NCI-H345 treated with DMSO at 0.1 percent for 48 hours (cell line): ENCODE results near the gene HSPA4.
A peak's percentile ranks its signal among the peaks of the same experiment; 100 is the strongest.

Experiments
- DNase-seq: peaks from one replicate; lab custom pipeline; 2025; ENCODE audit not compliant: unreplicated experiment; lab: John Stamatoyannopoulos, UW

HSPA4 gene

GRCh38 chr5:133088064-133088463 lies 36.3 kb downstream of the HSPA4 start:
- no peak for DNase-seq

DNA sequence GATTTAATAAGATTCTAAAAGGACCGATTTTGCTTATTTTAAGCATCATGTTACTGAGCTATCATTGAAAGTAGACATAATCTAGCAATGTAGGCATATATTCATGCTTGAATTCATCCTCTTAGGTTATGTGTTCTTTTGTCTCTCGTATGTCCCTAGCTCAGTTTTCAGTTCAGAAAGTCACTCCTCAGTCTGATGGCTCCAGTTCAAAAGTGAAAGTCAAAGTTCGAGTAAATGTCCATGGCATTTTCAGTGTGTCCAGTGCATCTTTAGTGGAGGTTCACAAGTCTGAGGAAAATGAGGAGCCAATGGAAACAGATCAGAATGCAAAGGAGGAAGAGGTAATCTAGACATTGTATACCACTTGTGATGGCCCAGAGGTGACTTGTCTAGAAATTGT lies 39.2 kb downstream of the HSPA4 start:
- no peak for DNase-seq

DNA sequence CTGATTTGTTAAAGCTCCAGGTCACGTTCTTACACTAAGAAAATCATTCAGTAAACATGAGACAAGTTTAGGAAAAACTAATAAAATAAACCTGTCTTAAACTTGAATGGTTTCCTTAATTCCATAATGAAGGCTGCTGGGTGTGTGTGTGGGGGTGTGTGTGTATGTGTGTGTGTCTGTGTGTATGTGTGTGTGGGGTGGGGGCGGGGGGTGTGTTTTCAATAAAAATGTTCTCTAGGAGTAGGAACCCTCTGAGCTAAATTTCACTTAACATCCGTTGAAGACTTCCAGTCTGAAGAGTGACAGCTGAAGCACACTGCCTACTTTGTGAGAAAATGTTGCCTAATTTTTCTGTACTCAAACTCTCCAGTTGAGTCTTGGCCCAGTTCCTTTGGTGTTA lies 54.5 kb downstream of the HSPA4 start:
- DNase-seq, result no peak

DNA sequence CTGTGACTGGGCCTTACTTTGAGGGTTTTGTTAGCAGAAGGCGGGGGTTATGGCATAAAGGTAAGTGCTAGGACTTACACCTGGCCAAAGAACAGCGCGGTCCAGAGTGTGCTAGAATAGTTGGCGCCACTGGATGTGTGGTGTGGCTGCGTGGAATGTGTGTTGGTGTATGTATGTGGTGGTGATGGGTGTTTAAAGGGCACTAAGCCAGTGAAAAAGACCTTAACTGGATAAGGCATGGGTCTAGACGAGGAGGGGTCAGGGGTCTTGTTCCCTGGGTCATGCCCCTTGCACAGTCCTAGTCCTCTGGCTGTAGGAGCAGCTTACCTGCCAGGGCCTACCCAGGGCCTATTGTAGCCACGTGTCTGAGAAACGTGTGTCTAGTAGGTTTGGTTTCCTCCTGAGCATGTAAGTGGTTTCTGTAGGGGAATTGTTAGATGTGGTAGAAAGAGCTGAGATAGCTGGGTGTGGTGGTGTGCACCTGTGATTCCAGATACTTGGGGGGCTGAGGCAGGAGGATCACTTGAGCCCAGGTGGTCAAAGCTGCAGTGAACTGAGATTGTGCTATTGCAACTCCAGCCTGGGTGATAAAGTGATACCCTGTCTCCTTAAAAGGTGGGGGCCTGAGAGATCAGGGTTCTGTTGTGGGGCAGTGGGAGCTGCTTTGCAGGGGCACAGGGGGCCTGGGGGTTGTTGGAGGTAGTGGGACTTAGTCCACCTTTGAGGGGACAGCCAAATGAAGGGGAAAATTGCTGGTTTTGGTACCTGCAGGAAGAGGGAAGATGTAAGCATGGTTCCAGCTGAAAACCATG lies 55.2 kb downstream of the HSPA4 start:
- DNase-seq, result no peak

DNA sequence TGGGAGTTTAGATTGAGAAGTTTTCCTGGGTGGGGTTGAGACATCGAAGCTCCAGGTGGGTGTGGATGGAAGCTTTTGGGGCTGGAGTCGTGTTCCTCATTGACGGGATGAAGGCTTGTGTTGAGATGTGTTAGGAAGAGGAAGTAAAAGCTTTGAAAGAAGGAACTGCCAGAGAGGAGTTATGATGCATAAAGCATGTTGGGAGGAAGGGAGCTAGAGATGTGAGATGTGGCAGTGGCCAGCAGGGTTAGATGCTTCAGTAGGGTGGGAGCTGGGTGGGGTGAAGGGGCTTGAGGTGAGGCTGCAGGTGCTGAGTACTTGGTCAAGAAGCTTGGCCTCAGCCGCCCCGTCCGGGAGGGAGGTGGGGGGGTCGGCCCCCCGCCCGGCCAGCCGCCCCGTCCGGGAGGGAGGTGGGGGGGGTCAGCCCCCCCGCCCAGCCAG lies 56.7 kb downstream of the HSPA4 start:
- no peak for DNase-seq

- DNase-seq, result no peak
These were observed 58.1 kb downstream of the HSPA4 start for GRCh38 chr5:133109655-133110483.

- DNase-seq, result no peak
These were observed 58.9 kb downstream of the HSPA4 start for GRCh38 chr5:133110709-133111108.

GRCh38 chr5:133111299-133111698 lies 59.5 kb downstream of the HSPA4 start:
- DNase-seq, result peak; percentile 58

DNA sequence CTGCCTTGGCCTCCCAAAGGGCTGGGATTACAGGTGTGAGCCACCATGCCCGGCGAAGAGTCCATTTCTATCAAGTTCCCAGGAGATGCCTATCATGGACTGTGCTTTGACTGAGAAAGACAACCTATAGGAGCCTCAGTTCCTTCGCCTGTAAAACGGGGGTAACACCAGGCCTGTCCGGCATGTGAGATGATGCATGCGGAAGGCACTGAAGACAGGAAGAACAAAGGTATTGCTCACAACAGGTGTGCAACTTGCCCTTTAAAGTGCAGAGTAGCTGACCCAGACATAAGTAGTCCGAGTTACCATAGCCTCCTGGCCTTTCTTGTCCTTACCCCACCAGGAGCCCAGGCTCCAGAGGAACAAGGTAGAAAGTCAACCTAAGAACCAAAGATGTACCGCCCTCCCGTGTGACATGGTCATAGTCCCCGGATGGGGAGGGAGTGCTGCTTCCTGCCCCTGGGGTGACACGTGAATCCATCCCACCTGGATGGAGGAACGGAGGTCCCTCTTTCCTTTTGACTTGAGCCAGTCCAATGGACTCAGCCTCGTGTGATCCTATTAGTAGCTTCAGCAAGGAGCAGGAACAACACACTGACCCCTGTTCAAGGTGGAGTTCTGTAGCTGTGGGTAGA lies 60.3 kb downstream of the HSPA4 start:
- no peak for DNase-seq

- no peak for DNase-seq
These were observed 61.7 kb downstream of the HSPA4 start for GRCh38 chr5:133113331-133114061.

GRCh38 chr5:133114166-133114932 lies 62.5 kb downstream of the HSPA4 start:
- no peak for DNase-seq

DNA sequence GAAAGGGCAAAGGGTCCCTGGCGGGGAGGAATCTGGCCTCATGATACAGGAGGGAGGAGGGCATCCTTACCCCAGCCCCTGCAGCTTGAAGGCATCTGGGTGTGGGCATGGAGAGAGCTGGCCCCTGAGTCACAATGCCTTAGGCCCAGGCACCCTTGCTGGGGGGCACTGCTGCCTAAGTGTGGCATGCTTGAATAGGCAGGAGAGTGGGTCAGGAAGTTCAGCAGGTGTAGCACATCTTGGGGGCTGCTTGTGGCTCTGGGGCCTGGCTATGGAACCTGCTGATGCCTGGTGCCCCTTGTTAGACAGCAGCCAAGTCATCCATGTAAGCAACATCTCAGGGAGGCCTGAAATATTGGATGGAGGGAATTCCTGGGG lies 63.1 kb downstream of the HSPA4 start:
- no peak for DNase-seq

- no peak for DNase-seq
These were observed 64.8 kb downstream of the HSPA4 start for GRCh38 chr5:133116601-133117000.

DNA sequence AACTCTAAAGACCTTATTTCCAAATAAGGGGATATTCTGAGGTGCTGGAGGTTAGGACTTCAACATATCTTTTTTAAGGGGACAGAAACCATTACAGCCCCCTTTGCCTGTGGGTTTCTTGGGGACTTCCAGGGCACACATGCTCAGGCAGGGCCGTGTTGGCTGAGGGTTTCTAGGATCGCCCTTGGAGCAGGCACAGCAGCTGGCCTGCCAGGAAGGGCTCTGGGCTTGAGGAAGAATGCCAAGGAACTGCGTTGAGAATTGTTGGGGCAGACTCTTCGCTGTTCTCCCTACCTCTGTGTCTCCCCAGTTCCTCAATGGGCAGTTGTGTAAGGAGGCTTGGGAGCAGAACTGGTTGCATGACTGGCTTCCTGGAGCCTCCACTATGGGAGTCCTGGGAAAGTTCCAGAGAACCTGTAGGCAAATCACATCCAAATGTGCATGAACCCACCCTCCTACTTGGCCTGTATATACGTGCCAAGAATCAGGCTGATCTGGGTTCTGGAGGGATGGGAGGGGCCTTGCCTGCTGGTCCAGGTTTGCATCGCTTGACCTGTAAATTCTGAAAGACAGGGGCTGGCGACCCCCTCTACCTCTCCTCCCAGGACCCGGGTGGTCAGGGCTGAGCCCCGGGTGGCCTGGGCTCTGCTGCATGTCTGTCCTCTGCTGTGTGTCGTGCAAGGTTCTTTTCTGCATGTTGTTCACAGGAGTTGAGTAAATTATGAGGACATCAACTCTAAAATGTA lies 65.5 kb downstream of the HSPA4 start:
- no peak for DNase-seq

GRCh38 chr5:133117912-133118445 lies 66.2 kb downstream of the HSPA4 start:
- no peak for DNase-seq

GRCh38 chr5:133118741-133119140 lies 66.9 kb downstream of the HSPA4 start:
- no peak for DNase-seq

DNA sequence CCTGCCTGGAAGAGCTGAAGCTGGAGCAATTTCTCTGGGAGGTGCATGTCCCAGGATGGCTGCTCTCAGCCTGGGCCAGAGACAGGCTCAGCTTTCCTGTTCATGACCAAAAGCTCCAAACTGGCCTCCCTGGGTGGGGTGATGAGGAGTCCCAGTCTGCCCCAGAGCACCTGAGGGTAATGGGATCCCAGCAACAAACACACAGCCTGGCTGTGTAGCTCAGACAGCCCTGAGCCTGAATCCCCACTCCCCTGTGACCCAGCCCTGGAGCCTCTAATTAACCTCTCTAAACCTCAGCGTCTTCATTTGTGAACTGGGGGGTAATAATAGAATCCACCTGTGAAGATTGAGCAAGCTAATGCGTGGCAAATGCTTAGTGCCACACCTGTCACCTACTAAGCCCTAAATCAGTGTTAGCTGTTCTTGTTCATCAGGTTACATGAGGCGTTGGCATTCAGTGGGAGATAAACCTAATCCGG lies 67.5 kb downstream of the HSPA4 start:
- DNase-seq, result no peak

DNA sequence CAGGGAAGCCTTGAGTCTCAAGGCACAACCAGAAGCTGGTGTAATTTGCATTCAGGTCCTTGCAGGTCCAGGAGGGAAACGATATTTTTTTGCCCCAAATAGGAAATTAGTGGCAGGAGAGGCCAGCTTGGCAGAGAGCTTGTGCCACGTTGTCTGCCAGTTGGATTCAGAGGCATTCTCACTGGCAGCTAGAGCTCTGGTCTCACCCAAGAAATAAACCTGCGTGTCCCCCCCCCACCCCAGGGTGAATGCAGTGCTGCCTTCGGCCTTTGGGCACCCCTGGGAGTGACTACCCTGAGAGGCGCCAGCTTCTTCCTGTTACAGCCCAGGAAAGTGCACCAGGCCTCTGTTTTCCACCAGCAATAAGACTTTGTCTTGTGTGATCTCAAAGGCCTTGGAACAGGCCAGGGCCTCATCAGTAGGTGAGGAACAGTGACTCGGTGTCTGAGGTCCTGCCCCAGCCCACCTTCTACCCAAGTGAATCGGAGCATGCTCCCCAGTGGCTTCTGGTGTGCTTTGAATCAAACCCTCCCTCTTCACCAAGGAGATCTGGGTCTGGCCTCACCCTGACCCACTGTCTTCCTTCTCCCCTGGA lies 68.4 kb downstream of the HSPA4 start:
- DNase-seq, result no peak

- DNase-seq, result no peak
These were observed 69.3 kb downstream of the HSPA4 start for GRCh38 chr5:133121080-133121479.
